ENCODE data around the gene ZNF490.

DNA sequence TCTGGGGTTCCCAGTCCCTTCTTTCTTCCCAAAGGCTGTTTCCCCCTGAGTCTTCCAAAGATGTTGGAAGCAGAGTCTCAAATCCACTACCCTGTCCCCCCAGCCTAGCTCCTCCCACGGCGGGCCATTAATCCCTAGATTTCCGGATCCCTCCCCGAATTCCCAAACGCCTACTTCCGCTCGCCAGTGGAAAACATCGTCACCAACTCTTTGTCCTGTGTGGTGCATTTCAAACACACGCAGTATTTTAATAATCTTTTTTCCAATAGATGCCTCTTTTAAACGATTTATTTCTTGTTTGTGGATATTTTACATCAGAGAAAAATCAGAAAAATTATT lies 717 bp upstream of the ZNF490 start:
- TF ChIP-seq, protein P1, sequence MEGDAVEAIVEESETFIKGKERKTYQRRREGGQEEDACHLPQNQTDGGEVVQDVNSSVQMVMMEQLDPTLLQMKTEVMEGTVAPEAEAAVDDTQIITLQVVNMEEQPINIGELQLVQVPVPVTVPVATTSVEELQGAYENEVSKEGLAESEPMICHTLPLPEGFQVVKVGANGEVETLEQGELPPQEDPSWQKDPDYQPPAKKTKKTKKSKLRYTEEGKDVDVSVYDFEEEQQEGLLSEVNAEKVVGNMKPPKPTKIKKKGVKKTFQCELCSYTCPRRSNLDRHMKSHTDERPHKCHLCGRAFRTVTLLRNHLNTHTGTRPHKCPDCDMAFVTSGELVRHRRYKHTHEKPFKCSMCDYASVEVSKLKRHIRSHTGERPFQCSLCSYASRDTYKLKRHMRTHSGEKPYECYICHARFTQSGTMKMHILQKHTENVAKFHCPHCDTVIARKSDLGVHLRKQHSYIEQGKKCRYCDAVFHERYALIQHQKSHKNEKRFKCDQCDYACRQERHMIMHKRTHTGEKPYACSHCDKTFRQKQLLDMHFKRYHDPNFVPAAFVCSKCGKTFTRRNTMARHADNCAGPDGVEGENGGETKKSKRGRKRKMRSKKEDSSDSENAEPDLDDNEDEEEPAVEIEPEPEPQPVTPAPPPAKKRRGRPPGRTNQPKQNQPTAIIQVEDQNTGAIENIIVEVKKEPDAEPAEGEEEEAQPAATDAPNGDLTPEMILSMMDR (IDR thresholded peaks at IDR 0.05), result no peak
- no peak for TF ChIP-seq POLR2A (IDR thresholded peaks at IDR 0.05; ENCODE audit: low read length)
- TF ChIP-seq, protein P2, sequence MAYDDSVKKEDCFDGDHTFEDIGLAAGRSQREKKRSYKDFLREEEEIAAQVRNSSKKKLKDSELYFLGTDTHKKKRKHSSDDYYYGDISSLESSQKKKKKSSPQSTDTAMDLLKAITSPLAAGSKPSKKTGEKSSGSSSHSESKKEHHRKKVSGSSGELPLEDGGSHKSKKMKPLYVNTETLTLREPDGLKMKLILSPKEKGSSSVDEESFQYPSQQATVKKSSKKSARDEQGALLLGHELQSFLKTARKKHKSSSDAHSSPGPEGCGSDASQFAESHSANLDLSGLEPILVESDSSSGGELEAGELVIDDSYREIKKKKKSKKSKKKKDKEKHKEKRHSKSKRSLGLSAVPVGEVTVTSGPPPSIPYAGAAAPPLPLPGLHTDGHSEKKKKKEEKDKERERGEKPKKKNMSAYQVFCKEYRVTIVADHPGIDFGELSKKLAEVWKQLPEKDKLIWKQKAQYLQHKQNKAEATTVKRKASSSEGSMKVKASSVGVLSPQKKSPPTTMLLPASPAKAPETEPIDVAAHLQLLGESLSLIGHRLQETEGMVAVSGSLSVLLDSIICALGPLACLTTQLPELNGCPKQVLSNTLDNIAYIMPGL (CRISPR knock-in tag; IDR thresholded peaks at IDR 0.05; ENCODE audit: borderline replicate concordance), result no peak
- no peak for TF ChIP-seq EHMT2 (IDR thresholded peaks at IDR 0.05; ENCODE audit: low read depth)
- TF ChIP-seq, protein P3, sequence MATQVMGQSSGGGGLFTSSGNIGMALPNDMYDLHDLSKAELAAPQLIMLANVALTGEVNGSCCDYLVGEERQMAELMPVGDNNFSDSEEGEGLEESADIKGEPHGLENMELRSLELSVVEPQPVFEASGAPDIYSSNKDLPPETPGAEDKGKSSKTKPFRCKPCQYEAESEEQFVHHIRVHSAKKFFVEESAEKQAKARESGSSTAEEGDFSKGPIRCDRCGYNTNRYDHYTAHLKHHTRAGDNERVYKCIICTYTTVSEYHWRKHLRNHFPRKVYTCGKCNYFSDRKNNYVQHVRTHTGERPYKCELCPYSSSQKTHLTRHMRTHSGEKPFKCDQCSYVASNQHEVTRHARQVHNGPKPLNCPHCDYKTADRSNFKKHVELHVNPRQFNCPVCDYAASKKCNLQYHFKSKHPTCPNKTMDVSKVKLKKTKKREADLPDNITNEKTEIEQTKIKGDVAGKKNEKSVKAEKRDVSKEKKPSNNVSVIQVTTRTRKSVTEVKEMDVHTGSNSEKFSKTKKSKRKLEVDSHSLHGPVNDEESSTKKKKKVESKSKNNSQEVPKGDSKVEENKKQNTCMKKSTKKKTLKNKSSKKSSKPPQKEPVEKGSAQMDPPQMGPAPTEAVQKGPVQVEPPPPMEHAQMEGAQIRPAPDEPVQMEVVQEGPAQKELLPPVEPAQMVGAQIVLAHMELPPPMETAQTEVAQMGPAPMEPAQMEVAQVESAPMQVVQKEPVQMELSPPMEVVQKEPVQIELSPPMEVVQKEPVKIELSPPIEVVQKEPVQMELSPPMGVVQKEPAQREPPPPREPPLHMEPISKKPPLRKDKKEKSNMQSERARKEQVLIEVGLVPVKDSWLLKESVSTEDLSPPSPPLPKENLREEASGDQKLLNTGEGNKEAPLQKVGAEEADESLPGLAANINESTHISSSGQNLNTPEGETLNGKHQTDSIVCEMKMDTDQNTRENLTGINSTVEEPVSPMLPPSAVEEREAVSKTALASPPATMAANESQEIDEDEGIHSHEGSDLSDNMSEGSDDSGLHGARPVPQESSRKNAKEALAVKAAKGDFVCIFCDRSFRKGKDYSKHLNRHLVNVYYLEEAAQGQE (IDR thresholded peaks at IDR 0.05), result no peak
- TF ChIP-seq TP53 (CRISPR knock-in tag; IDR thresholded peaks at IDR 0.05), result no peak
- TF ChIP-seq KDM1A (IDR thresholded peaks at IDR 0.05; ENCODE audit: low read depth), result no peak
- TF ChIP-seq RARB (CRISPR knock-in tag; IDR thresholded peaks at IDR 0.05), result no peak
- TF ChIP-seq, protein P4, sequence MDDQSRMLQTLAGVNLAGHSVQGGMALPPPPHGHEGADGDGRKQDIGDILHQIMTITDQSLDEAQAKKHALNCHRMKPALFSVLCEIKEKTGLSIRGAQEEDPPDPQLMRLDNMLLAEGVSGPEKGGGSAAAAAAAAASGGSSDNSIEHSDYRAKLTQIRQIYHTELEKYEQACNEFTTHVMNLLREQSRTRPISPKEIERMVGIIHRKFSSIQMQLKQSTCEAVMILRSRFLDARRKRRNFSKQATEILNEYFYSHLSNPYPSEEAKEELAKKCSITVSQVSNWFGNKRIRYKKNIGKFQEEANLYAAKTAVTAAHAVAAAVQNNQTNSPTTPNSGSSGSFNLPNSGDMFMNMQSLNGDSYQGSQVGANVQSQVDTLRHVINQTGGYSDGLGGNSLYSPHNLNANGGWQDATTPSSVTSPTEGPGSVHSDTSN (IDR thresholded peaks at IDR 0.05), result no peak
- TF ChIP-seq, protein P5, sequence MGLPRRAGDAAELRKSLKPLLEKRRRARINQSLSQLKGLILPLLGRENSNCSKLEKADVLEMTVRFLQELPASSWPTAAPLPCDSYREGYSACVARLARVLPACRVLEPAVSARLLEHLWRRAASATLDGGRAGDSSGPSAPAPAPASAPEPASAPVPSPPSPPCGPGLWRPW (IDR thresholded peaks at IDR 0.05), result no peak
